Spinal cord (tissue), 10 donors: ENCODE measurements around the gene KRT4. TPM values are rescaled to one million over a fixed set of nuclear protein-coding genes. Genes with fewer than 3 reads are reported as not detected.
"Not testable (repeated sequence)": the region's sequence is repeated elsewhere in the genome, so short reads cannot be mapped to it uniquely, and the experiment has no call there.

Experiments
- DNase-seq, 6 donors: peaks; one replicate each; pipeline versions ENCODE4 v3.0.0 to v3.0.0-alpha.2; 2013 to 2015; ENCODE audit warnings: low spot score in 6 of 6, low read depth in 4 of 6
- H3K27ac ChIP-seq: one replicate; pipeline ENCODE4 v1.5.1; 2013; ENCODE audit warnings: low read depth, low read length, control low read depth
- H3K27me3 ChIP-seq: one replicate; pipeline ENCODE4 v1.6.1; 2013; ENCODE audit warnings: low read length; ENCODE audit not compliant: control insufficient read depth, insufficient read depth
- H3K36me3 ChIP-seq: one replicate; pipeline ENCODE4 v1.6.1; 2013; ENCODE audit warnings: low read length; ENCODE audit not compliant: control insufficient read depth, insufficient read depth
- H3K4me1 ChIP-seq: one replicate; pipeline ENCODE4 v1.6.1; 2013; ENCODE audit warnings: low read length; ENCODE audit not compliant: control insufficient read depth, insufficient read depth
- H3K4me3 ChIP-seq: one replicate; pipeline ENCODE4 v1.5.1; 2013; ENCODE audit warnings: low read depth, low read length, control low read depth
- H3K9me3 ChIP-seq: one replicate; pipeline ENCODE4 v1.6.1; 2013; ENCODE audit warnings: low read length; ENCODE audit not compliant: control insufficient read depth, insufficient read depth
- WGBS: methylation state at CpG from one replicate; pipeline ENCODE4 v1.1.5; 2013; ENCODE audit warnings: missing lambda C conversion rate; ENCODE audit not compliant: insufficient coverage; 5-methylcytosine and 5-hydroxymethylcytosine counted together
- polyA plus RNA-seq, 2 donors: library from polyadenylated mRNA; unstranded; fragments of 120-200 nt; gene quantifications; one replicate each; pipeline ENCODE4 v1.2.1, GENCODE V29; 2013; ENCODE audit not compliant: insufficient read length in 2 of 2
- total RNA-seq, 2 donors: library from RNA; depleted of rRNA in 1 of 2; stranded (reverse); fragments of 120-200 nt in 1 of 2; fragments of >200 nt in 1 of 2; gene quantifications; one replicate each; pipeline versions ENCODE4 v1.2.3 to v1.2.4, GENCODE V29; 2013 to 2014
- donor health status: healthy.

KRT4 gene
- total and polyA plus RNA-seq, 4 donors, result 0.11 to 0.20 (median 0.14) TPM; not detected in 1

DNA sequence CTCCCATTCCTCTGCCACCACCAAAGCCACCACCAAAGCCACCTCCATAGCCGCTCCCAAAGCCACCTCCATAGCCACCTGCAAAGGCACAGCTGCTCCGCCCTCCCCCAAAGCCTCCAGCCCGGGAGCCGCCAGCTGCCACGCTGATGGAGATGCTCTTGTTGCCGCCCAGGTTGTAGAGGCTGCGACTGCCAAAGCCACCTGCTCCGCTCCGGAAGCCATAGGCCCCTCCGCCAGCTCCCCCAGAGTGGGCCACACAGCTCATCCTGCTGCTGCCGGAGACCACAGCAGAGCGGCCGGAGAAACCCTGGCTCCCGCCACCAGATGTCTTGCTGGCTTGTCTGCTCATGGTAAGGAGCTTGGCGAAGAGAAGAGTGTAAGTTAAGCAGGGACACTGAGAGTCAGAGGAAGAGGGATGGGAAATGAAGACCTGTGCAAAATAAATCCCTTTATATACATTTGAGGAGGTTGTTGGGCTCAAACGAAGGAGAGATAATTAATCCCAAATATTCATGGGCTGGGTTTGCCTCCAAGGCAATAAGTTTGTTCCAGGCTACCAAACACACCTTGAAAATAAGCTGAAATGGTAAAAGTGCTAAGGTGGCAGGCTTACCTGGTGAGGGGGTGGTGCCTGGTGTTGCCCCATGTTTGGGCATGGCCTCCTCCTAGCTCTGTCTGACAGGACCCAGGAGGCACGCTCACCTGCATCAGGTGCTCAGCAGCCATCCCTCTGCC is 18.1 kb downstream of the KRT4 start, which contains the start of gene KRT3:
TSS of gene KRT3 (minus strand) at position 424 of the 735 bp plus-strand sequence. CDS start at position 349, 75 bp downstream.
- WGBS, result 90% methylated on average over 16 of the region's 17 CpGs
- no peak for DNase-seq
- Histone ChIP-seq H3K4me1 (no peaks in the 10 kb centered on the region), H3K4me3 (no peak within 1 kb of the TSS), H3K27ac (no peak within 1 kb of the TSS), H3K36me3 (no peaks in the 10 kb centered on the region), H3K27me3 (peaks cover 2% of the 10 kb centered on the region), H3K9me3 (no peaks in the 10 kb centered on the region)

DNA sequence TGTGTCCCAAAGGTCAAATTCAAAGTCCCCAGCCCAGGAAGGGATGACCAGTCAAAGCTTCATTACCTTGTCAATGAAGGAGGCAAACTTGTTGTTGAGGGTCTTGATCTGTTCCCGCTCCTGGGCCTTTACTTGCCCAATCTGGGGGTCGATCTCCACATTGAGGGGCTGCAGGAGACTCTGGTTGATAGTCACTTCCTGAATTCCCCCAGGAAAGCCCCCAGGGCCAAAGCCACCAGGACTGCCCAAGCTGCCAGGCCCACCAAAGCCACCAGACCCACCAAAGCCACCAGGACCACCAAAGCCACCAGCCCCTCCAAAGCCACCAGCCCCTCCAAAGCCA is 18.6 kb downstream of the KRT4 start:
- H3K27me3 ChIP-seq, H3K27ac ChIP-seq, DNase-seq, H3K4me1 ChIP-seq, H3K9me3 ChIP-seq, H3K4me3 ChIP-seq, H3K36me3 ChIP-seq: not testable (repeated sequence)
- WGBS, result 94% methylated on average over 2 of the region's 2 CpGs

DNA sequence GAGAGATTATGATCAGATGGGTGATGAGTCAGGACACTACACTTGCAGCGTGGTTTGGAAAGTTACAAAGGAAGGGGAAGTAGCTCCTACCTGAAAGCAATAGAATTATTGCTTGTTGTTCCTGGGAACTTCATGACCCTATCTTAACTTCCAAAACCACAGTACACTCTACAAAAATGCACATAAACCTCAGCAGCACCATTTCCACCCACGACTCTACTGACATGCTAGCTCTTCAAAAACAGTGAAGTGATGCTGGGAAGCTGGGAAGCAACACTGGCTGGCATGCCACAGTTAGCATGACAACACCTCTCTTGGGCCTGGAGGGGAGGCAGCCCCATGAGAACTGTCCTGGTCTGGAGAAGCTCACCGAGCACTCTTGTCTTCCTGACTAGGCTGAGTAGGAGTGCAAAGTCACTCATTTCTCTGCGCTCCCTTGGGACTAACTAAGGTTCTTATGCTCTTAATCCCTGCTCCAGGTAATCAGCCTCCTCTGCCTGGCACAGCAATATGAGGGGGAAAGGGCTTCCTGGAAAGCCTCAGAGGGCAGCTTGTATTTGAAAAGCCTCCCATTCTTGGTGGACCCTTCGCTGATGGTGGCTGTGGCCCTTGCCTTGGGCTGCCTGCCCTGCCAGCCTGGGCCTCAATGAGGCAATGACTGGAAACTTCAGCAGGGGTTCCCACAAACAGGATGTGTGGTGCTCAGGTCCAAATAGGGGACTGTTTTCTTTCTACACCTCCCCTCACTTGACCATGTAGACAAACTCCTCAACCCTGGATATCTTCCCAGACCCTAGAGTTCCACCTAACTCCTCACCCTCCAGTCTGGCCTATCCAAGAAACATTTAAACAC is 19.2 kb downstream of the KRT4 start:
- no peak overlapping the region for H3K4me3 ChIP-seq
- H3K9me3 ChIP-seq, result no peaks in the 10 kb centered on the region
- peaks cover 12% of the 10 kb centered on the region for H3K27me3 ChIP-seq
- 93% methylated on average over 4 of the region's 5 CpGs for WGBS
- H3K27ac ChIP-seq, result no peak overlapping the region
- no peak for DNase-seq
- H3K4me1 ChIP-seq, result peaks cover 6% of the 10 kb centered on the region
- no peaks in the 10 kb centered on the region for H3K36me3 ChIP-seq

DNA sequence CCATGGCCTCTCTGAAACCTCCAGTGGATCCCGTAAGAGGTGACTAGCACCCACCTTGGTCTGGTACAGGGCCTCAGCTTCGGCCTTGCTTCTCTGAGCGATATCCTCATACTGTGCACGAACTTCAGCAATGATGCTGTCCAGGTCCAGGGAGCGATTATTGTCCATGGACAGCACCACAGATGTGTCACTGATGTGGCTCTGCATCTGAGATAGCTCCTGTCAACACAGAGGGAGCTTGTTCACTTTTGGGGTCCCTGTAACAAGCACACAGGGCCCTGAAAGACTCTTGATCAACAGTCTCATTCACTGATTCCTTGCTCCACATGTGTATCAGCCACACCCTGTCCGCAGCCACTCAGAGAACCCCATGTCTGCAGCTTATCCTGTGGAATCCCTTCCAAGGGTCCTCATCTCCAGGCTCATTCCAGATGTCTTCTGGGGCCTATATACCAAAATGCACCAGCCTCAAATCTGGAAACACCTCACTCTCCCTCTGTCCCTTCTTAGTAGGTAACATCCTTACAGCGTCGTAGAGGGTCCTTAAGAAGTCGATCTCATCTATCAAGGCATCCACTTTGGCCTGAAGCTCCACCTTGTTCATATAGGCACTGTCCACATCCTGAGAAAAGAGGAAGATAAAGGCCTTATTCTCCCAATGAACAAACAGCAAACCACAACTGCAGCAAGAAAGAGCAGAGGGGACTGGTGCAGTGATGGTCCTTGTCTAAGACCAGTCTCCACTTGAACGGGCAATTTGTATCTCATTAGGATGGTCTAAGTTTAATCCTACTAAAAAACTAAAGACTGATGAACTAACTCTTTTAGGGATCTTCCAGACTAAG is 21.5 kb downstream of the KRT4 start:
- WGBS, result 95% methylated on average over 9 of the region's 10 CpGs
- Histone ChIP-seq H3K27ac (no peak overlapping the region), H3K4me3 (no peak overlapping the region), H3K36me3 (no peaks in the 10 kb centered on the region), H3K27me3 (peaks cover 12% of the 10 kb centered on the region), H3K4me1 (peaks cover 9% of the 10 kb centered on the region), H3K9me3 (no peaks in the 10 kb centered on the region)
- no peak for DNase-seq

DNA sequence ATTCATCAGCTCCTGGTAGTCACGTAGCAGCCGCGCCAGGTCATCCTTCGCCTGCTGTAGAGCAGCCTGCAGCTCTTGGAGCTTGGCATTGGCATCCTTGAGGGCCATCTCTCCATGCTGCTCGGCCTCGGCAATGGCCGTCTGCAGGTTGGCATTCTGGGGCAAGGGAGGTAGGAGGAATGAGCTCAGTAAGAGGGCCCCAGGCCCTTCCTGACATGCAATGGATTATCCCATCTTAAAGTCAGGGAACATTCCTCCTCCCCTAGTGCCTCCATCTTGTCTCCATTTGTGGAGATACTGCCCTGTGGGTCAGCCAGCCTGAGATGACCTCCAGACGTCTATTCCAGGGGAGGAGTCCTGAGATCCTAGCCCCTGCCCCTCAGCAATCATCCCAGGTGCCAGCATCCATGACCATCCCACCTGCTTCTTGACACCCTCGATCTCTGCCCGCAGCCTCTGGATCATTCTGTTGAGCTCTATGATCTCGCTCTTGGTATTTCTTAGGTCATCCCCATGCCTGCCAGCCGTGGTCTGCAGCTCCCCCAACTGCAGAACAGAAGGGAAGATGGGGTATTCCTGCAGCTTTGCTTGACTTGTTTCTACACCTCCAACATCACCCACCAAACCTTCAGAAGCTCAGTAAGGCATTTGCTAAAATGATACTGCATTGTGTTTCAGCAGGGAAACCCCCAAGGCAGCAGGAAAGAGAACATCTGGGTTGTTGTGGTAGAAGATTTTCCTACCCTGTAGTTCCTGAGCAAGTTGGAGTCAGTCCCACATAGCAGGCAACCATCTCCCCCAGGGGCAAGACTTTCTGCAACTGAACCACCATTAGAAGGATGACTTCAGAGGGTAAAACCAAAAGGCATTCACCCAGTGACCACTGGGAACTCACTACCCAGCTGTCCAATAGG is 22.4 kb downstream of the KRT4 start:
- WGBS, result 79% methylated on average over 9 of the region's 12 CpGs
- Histone ChIP-seq H3K27ac (no peak overlapping the region), H3K9me3 (no peaks in the 10 kb centered on the region), H3K27me3 (peaks cover 12% of the 10 kb centered on the region), H3K36me3 (no peaks in the 10 kb centered on the region), H3K4me3 (no peak overlapping the region), H3K4me1 (peaks cover 9% of the 10 kb centered on the region)
- no peak for DNase-seq

DNA sequence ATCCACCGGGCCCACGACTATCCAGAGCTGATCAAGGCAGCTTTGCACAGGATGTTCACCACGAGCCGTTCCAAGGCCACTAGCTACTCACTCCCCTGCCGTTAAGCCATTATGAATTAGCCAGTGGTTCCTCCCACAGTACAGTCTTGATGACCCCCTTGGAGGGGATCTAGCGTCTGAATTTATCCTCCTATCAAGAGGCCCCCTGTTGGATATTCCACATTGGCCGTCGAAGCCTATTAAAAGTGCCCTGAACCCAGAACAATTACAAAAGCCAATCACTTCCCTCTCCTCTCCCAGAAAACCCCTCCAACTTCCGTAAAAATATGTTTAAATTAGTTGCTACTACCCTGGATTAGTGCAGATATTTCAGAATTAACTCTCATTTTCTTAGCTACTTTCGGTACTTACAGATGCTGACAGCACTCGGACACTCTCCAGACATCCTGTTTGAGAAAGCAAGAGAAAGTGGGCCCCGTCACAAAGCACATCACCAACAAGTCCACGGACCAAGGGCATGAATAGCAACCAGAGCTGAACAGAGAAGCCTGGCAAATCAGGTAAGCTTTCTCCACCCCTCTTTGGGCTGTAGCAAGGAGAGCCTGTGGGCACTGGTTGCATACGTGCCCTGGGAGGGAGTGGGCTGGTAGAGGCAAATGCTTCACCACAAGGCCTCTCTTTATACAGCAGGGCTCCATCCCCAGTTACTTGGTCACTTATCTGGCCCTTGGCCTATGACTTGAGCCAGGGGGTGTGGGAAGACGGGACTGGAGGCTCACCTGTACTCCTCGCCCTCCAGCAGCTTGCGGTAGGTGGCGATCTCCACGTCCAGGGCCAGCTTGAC is 23.3 kb downstream of the KRT4 start:
- Histone ChIP-seq H3K4me1 (peaks cover 9% of the 10 kb centered on the region), H3K9me3 (no peaks in the 10 kb centered on the region), H3K36me3 (no peaks in the 10 kb centered on the region), H3K4me3 (no peak overlapping the region), H3K27me3 (peaks cover 12% of the 10 kb centered on the region), H3K27ac (no peak overlapping the region)
- WGBS, result 64% methylated on average over 14 of the region's 19 CpGs
- no peak for DNase-seq

DNA sequence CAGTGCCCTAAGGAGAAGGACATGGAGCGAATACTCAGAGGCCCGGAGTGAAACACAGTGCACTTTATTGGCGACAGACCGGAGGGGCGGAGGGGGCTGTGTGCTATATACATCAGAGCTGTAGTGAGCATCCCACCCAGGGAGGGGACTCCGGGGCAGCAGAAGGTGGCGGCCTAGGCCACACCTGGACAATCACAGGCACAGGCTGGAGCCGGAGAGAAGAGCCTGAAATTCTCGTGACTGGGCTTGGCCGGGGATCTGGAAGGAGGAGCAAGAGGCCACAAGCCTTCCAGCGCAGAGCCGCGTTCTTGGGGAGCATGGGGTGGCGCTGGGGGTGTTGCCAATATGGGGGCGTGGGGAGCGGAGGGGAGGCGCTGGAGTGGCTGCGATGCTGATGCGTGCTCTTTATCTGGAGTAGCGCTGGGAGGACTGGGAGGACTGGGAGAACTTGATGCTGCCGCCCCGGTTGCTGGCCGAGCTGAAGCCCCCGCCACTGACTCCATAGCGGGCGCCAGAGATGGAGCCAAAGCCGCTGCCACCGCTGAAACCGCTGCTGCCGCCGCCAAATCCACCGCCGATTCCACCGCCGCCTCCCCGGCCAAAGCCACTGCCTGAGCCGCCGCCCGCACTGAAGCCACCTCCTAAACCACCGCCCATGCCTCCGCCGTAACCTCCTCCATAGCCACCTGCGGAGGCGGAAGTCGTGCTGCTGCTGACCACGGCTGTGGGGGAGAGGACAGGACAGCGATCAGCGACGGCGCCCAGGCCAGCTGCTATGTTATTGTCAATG is 24.1 kb downstream of the KRT4 start:
- H3K4me3 ChIP-seq, result peak overlapping the region; percentile 23
- peaks cover 12% of the 10 kb centered on the region for H3K27me3 ChIP-seq
- H3K9me3 ChIP-seq, result no peaks in the 10 kb centered on the region
- WGBS, result 24% methylated on average over 50 of the region's 50 CpGs
- peak in 2 of 6 donors; percentile 11 to 51 for DNase-seq
- no peaks in the 10 kb centered on the region for H3K36me3 ChIP-seq
- H3K27ac ChIP-seq, result no peak overlapping the region
- peaks cover 9% of the 10 kb centered on the region for H3K4me1 ChIP-seq
